Activated CD4-positive, alpha-beta T cell treated with anti-CD3 and anti-CD28 coated beads for 24 hours (primary cell): ENCODE measurements around the gene PRR11.
A peak's percentile ranks its signal among the peaks of the same experiment; 100 is the strongest.
"Not testable (repeated sequence)": the region's sequence is repeated elsewhere in the genome, so short reads cannot be mapped to it uniquely, and the experiment has no call there.

Experiments used
- DNase-seq, 2 donors: peaks; one replicate each; pipeline ENCODE4 v3.0.0-alpha.2; 2020; ENCODE audit warnings: low read depth in 2 of 2

PRR11 gene

DNA sequence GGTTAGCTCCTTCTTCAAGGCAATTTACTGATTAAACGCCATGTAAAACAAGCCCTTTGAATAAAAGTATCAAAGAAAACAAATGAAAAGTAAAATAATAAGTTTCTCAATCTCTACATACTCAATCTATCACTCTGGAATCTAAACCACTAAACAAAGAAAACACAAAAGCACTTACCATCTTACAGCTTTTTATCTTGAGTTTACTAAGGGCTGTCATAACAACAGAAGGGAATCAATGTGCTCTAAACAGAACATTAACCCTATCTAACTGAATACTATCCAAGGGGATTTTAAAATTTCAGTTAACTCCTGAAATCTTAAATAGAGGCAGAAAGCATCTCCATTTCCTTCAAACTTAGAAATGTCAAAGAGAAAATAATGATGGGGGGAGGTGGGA is 4.0 kb upstream of the PRR11 start:
- DNase-seq, result no peak

DNA sequence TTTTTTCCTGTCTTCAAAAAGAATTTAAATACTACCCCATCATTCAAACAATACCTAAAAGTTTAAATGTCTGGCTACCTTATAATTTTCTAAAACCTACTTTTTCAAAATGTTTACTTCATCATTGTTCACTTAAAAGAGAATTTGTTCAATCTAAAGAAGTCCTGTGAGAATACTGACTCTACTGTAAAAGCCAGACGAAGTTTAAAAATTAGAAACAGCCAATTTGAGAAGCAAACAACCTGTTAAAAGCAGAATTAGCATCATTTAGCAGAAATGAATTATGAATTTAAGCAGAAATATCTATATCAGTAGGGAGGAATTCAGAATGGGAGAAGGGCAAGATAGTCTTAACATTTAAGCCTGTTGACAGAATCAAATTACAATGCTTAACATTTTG is 2.6 kb upstream of the PRR11 start:
- no peak for DNase-seq

DNA sequence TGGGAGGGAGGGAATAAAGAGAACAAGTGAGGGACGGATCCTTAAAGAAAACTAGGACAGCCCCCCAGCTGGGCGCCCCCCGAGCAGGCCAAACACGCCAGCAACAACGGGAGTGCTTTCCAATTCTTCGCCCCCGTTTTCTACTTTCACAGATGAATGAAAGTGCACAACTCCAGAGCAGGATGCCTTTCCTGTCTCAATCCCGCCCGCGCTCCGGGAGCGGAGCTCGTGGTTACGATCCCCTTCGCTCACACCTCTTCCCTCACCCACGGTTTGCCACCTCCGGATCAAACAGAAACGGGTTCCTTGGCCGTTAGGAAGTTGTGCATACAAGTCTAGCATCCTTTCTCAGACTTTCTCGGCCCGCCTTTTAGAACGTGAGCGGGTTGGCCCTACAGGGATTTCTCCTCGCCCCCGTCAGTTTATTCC is 1.2 kb upstream of the PRR11 start:
- peak; percentile 11 to 24 for DNase-seq

DNA sequence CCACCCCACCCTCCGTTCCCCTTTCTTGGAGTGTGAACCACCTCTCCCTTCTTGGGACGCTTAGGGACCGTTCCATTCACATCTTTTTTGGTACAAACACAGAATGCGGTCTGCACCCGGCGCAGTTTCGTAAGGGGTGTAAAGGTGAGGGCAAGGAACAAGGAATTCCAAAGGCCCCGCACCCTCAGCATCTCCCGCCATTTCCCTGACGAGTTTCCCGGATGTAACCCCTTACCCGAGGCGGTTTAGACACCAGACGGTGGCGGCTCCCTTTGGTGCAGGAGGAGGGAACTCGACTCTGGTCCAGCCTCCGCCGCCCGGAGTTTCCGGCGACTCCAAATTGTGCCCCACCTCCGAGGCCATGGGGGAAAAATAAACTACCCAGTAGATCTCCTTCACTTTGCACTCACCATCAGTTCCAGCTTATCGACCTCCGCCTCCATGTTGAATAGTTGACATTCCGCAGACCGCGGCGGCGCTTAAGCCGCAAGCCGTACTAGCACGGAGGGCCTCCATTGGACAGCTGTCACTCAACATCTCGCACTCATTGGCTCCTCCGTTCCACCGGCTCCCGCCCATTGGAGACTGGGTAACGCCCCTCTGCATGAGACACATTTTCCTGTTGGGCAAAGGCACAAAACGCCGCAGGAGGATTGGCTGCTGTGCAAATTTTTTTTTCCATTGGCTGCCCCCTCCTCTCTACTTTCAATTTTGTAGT is 666 bp upstream of the PRR11 start, which contains the start of gene SKA2:
Gene SKA2 (minus strand): TSS at position 466 of the 718 bp plus-strand sequence. CDS start 23 bp downstream, at position 443.
- peak; percentile 89 to 94 for DNase-seq

DNA sequence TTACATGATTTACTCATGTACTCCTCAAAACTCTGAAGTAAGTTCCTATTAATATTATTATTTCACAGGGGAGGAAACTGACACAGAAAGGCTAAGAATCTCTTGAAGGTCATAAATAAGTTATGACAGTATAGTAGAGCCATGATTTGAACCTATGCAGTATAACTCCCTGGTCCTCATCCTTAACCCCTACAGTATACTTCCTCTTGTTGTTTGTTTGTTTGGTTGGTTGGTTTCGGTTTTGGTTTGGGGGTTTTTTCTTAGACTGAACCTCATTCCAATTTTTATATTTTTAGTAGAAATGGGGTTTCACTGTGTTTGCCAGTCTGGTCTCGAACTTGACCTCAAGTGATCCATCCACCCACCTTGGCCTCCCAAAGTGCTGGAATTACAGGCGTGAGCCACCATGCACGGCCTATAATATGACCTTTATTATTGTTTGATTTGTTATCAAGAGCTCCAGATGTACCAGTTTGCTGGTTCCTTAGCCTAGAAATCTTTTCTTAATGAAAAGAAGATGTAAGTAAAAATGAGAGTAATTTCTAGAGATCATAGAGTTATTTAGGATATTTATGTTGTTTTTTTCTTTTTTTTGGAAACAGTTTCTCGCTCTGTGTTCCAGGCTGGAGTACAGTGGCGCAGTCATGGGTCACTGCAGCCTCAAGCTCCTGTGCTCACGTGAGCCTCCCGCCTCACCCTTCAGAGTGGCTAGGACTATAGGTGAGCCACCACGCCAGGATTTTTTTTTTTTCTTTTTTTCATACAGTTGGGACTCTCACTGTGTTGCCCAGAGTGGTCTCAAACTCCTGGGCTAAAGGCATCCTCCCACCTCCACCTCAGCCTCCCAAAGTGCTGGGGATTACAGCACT is 4.8 kb downstream of the PRR11 start:
- no peak for DNase-seq

DNA sequence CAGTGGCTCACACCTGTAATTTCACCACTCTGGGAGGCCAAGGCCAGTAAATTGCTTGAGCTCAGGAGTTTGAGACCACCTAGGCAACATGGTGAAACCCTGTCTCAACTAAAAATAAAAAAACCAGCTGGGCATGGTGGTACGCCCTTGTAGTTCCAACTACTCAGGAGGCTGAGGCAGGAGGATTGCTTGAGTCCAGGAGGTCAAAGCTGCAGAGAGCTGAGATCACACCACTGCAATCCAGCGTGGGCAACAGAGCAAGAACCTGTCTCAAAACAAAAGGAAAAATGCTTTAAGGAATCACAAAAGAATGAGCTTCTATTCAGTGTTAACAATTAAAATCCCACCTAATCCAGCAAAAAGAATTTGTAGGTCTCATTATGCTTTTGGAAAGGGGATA is 5.9 kb downstream of the PRR11 start:
- DNase-seq, result no peak

DNA sequence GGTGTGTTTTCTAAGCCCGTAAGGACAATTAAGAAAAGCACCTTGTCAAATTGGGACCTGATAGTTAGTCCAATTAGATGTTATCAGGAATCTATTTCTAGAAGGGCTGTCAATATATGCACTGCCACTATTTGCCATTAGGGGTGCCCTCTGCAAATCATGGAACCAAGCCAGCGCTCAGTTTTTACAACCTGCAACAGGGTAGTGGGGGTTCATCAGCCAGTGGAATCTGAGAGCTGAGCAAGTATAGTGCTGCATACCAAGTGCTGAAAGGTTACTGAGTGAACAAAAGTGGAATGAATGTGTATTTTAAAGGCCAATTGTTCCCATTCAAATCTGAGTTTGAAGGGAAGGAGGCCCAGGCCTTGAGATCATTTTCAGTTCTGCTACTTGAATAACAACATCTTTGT is 10.4 kb downstream of the PRR11 start:
- DNase-seq, result peak; percentile 6 to 18

DNA sequence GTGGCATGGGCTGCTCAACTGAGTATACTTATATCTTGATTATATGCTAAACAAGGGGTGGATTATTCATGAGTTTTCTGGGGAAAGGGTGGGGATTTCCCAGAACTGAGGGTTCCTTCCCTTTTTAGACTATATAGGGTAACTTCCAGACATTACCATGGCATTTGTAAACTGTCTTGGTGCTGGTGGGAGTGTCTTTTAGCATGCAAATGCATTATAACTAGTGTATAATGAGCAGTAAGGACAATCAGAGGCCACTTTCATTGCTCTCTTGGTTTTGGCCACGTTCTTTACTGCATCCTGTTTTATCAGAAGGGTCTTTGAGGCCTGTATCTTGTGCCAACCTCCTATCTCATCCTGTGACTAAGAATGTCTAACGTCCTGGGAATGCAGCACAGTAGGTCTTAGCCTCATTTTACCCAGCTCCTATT is 12.0 kb downstream of the PRR11 start:
- no peak for DNase-seq

DNA sequence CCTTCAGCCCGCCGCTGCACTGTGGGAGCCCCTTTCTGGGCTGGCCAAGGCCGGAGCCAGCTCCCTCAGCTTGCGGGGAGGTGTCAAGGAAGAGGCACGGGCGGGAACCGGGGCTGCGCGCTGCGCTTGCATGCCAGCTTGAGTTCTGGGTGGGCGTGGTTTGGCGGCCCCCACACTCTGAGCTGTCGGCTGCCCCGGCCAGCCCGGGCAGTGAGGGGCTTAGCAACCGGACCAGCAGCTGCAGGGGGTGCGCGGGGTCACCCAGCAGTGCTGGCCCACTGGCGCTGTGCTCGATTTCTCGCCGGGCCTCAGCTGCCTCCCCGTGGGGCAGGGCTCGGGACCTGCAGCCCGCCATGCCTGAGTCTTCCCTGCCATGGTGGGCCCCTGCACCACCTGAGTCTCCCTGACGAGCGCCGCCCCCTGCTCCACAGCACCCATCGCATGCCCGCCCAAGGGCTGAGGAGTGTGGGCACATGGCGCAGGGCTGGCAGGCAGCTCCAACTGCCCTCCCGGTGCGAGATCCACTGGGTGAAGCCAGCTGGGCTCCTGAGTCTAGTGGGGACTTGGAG is 17.0 kb downstream of the PRR11 start:
- DNase-seq, result no peak

DNA sequence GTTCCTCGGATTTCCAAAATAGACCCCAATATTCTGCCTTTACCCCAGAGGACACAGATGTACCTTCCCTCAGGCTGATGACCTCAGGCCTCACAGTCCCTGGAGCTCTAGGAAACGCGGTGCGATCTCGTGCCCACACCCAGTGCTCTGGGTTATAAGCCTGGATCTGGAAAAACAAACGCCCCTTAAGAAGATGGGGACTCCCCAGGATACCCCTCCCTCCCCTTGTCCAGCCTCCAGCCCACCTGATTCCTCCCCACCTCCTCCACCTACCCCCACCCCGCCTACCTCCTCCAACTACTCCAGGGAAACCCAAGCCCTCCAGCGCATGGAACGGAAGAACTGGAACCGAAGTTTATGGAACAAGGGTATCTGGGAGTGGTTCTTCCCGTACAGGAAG is 19.1 kb downstream of the PRR11 start:
- DNase-seq, result no peak

DNA sequence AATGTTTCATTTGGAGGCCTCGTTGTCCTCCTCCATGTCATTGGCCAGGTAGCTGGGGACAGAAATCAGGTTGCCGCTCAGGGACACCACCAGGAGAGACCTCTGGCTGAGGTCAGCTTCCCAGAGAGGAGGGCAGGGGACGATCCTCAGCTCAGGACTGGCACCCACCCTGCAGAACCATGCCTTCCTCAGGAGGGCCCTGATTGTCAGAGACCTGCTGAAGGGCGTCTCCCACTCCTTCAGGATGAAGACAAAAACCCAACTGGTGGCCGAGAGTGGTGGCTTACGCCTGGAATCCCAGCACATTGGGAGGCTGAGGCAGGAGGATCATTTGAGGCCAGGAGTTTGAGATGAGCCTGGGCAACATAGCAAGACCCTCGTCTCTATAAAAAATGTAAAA is 19.5 kb downstream of the PRR11 start:
- DNase-seq, result no peak

DNA sequence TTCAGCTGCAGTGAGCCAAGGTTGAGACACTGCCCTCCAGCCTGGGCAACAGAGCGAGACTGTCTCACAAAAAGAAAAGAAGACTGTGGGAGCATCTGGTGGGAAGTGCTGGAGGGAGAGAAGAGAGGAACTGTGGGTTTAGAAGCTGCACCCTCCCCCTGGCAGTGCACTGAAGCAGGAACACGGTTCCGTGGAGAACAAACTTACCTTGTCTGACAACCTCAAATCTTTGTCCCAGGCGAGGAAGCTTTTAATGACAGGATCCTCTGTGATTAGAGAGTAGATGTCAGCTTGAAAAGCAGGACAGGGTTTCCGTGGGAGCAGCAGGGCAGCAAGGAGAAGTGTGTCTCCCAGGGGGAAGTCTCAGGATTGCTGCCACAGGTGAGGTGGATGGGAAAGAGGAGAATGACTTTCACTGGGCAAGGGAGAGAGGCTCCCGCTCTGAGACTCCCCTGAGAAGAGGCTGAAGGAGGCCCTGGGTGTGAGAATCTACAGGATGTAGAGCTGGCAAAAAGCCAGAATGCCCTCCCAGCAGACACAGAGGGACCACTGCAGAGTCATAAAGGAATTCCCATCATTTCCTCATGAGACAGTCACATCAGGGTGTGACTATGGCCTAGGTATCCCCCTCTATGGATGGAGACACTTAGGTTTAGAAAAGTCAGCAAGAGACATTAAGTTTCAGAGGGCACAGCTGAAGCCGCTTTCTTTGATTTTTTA is 22.9 kb downstream of the PRR11 start:
- DNase-seq, result no peak

DNA sequence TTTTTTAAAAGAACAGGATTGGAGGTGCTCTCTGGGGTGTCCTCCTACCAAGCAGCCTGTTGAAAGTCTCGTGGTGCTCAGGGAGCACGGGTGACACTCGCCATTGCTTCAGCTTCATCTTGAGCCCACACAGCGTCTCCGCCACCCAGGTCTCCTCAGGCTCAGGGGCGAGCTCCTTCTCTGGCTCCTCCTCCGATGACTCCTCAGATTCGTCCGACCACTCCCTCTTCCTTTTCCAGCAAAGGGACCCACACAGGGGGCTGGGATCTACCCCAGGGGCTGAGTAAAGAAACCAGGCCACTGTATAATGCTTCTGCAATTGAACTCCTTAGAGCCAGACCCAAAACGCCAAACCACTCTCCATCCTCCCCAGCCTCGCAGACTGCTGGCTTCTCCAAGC is 24.1 kb downstream of the PRR11 start:
- not testable (repeated sequence) for DNase-seq

DNA sequence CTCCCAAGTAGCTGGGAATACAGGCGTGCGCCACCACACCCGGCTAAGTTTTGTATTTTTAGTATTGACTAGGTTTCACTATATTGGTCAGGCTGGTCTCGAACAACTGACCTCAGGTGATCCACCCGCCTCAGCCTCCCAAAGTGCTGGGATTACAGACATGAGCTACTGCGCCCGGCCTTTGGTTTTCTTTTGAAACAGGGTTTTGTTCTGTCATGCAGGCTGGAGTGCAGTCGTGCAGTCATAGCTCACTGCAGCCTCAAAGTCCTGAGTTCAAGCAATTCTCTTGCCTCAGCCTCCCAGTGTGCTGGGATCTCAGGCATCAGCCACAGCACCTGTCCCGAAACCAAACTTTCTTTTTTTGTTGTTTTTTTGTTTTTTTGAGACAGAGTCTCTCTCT is 25.1 kb downstream of the PRR11 start:
- DNase-seq, result no peak

DNA sequence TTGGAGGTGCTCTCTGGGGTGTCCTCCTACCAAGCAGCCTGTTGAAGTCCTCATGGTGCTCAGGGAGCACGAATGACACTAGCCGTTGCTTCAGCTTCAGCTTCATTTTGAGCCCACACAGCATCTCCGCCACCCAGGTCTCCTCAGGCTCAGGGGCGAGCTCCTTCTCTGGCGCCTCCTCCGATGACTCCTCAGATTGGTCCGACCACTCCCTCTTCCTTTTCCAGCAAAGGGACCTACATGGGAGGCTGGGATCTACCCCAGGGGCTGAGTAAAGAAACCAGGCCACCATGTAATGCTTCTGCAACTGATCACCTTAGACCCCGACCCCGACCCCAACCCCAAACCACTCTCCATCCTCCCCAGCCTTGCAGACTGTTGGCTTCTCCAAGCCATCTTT is 25.9 kb downstream of the PRR11 start:
- no peak for DNase-seq

DNA sequence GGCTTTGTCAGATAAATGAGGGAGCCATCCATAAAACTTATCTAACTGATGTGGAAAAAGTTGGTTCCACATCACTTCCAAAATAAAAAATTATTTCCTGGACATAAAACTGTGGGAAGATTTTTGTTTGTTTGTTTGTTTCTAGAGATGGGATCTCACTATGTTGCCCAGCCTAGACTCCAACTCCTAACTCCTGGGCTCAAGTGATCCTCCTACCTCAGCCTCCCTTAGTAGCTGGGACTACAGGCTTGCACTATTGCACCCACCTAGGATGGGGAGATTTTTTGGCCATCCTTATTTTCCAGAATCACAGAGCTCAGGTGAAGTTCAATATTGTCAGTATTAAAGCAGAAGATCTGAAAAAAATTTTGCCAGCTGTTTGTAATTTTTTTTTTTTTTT is 30.5 kb downstream of the PRR11 start:
- no peak for DNase-seq

DNA sequence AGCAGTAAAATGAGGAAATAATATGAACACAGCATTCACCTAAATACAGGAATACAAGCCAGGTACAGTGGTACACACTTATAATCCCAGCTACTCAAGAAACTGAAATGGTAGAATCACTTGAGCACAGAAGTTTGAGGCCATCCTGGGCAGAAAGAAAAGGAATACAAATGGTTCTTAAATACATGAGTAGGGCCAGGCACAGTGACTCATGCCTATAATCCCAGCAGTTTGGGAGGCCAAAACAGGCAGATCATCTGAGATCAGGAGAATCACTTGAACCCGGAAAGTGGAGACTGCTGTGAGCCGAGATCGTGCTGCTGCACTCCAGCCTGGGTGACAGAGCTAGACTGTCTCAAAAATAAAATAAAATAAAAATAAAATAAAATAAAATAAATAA is 31.3 kb downstream of the PRR11 start:
- no peak for DNase-seq

DNA sequence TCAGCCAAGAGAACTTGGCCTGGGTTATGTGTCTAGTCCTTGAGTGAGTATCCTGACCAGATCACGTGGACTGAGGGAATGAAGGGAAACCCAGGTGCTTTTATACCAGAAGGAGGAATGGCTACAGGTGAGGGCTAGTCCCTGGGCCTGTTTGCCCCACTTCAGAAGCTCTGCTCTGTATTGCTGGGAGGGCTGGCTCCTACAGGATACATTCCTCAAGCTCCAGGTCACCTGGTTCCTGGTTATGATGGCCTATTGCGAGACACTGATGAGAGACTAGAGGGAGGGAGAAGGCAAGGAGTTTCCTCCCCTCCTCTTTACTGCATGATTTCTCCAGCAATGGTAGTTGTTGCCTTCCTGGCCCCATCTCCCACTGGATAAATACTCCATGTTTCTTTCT is 35.3 kb downstream of the PRR11 start:
- no peak for DNase-seq

DNA sequence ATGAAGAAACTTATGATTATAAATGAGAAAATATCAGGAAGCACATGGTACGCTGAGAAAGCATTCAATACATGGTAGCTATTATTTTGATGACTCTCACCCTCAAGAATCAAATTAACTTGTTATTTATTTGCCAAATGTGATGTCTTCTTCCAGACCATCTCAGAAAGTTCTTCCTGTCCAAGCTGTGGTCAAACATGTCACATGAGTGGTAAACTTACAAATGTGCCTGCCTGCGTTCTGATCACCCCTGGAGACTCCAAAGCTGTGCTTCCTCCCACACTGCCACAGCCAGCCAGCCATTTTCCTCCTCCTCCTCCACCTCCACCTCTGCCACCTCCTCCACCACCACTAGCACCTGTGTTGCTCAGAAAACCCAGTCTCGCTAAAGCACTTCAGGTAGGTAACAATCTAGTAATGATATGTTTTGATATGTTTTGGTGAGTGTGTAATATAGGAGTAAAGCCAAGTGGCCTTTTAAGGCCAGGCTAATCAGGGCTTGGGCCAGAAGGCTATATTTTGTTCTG is 37.9 kb downstream of the PRR11 start:
- no peak for DNase-seq

DNA sequence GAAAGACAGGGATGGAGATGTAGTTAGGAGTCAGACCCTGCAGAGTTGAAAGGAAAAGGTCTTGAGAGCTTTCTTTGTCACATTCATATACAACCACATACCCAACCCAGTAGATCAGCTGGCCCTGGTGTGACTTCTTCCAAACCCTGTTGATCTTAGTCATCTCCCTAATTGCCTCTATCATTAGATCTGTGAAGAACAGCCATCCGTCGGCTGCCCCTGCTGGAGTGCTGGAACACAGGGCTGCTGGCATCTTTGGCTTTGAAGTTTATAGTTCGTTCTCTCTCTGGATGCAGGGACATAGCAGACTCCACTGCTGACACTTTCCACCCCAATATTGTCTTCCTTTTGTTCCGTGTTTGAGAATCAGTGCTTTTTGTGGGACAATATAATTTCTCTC is 43.9 kb downstream of the PRR11 start:
- no peak for DNase-seq

DNA sequence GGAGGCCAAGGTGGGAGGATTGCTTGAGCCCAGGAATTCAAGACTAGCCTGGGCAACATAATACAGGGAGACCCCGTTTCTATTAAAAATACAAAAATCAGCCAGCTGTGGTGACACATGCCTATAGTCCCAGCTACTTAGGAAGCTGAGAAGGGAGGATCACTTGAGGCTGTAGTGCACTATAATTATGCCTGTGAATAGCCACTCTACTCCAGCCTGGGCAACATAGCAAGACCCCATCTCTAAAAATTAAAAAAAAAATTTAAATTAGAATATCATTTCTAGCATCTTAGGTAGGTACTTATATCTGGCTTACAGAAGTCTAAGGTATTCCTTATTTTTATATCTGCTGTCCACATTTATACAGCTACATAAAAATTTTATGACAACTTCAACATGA is 46.8 kb downstream of the PRR11 start:
- no peak for DNase-seq

DNA sequence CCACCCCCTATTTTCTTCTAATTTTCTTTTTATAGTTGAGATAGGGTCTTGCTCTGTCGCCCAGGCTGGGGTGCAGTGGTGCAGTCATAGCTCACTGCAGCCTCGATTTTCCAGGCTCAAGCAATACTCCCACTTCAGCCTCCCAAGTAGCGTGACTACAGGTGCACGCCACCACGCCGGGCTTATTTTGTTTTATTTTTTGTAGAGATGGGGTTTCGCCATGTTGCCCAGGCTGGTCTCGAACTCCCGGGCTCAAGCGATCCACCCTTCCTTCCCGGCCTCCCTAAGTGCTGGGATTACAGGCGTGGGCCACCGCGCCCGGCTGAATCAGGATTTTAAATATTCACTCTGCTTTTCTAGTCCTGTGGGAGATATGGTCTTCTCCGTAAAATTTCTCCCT is 63.8 kb downstream of the PRR11 start:
- no peak for DNase-seq
